Measurements from ENCODE around the gene TSPOAP1.
A peak's percentile ranks its signal among the peaks of the same experiment; 100 is the strongest.

The TSPOAP1 gene

GRCh38 chr17:58333736-58334207 lies 5.2 kb upstream of the TSPOAP1 start:
- Histone ChIP-seq H3K9ac (ENCODE audit: low read depth, low read length, poor library complexity, severe bottlenecking) (peak overlapping the region; percentile 99), H3K36me3 (ENCODE audit: insufficient read depth, low read length) (peaks cover 31% of the 10 kb centered on the region), H3K4me2 (ENCODE audit: low read depth, low read length, poor library complexity, severe bottlenecking) (peak overlapping the region; percentile 94), H3K27me3 (ENCODE audit: insufficient read depth, low read length, poor library complexity, severe bottlenecking) (peaks cover 24% of the 10 kb centered on the region), H3F3A (ENCODE audit: low read depth) (peaks cover 48% of the 10 kb centered on the region), H2AFZ (ENCODE audit: low read length) (no peak overlapping the region), H3K4me1 (ENCODE audit: insufficient read depth, low read length, poor library complexity, severe bottlenecking) (peaks cover 57% of the 10 kb centered on the region), H4K20me1 (ENCODE audit: insufficient read depth, low read length, poor library complexity, severe bottlenecking) (peaks cover 35% of the 10 kb centered on the region), H3K9me2 (replicated peaks; ENCODE audit: low read depth, low read length) (no peaks in the 10 kb centered on the region), H3K9me3 (ENCODE audit: insufficient read depth, low read depth, low read length) (no peaks in the 10 kb centered on the region), H3K79me2 (ENCODE audit: insufficient read depth, low read length) (peaks cover 86% of the 10 kb centered on the region), H3K4me3 (ENCODE audit: low read length, poor library complexity, severe bottlenecking) (peak overlapping the region; percentile 99)
- no peak for TF ChIP-seq EZH2phosphoT487 (IDR thresholded peaks at IDR 0.05; ENCODE audit: borderline replicate concordance)
- TF ChIP-seq CTCF (conservative IDR thresholded peaks at IDR 0.05; ENCODE audit: low read length), result no peak

DNA sequence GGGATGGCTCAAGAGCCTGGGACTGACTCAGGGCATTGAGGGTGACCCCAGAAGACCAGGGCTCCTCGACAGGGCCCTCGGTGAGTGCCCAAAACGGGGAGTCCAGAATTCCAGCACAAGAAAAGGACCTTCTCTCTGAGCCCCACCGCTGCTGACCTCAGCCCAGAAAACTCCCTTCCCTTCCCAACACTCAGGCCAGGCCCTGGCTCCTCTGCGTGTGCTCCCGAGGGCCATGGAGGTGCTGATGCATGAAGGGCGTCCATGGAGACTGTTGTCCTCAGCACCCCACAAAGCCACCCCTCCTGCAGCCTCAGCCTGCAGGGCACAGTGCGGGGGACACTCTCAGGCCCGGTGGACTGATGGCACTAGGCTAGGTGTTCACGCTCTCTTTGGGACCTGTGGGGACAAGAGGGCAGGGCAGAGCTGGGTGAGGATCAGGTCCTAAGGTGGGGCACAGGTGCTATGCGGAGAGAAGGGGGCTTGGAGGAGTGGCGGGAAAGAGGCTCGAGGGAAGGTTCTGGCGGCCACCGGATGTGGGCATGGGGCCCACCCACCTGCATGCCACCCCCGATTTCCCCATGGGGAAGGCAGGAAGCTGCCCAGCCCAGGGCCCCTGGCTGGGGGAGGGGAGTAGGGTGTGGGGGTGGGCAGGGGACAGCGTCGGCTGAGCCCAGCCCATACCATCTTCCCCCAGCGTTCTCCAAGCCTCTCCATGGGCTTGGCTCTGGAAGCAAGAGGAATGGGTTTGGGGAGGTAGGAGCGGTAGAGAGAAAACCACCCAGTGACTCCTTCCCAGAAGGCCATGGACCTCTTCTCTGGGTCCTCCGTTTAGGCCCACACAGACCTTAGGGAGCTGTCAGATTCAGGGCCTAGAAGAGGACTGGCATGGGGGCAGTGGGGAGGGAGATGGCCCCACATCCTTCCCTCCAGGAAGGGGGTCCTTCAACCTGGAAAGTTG lies 4.5 kb upstream of the TSPOAP1 start:
- peaks cover 58% of the 10 kb centered on the region for H3K4me1 ChIP-seq (ENCODE audit: insufficient read depth, low read length, poor library complexity, severe bottlenecking)
- no peak for TF ChIP-seq CTCF (conservative IDR thresholded peaks at IDR 0.05; ENCODE audit: low read length)
- H3K9me3 ChIP-seq (ENCODE audit: insufficient read depth, low read depth, low read length), result no peaks in the 10 kb centered on the region
- peaks cover 24% of the 10 kb centered on the region for H3K27me3 ChIP-seq (ENCODE audit: insufficient read depth, low read length, poor library complexity, severe bottlenecking)
- no peak overlapping the region for H2AFZ ChIP-seq (ENCODE audit: low read length)
- peak overlapping the region; percentile 94 for H3K4me2 ChIP-seq (ENCODE audit: low read depth, low read length, poor library complexity, severe bottlenecking)
- no peaks in the 10 kb centered on the region for H3K9me2 ChIP-seq (replicated peaks; ENCODE audit: low read depth, low read length)
- peaks cover 87% of the 10 kb centered on the region for H3K79me2 ChIP-seq (ENCODE audit: insufficient read depth, low read length)
- H3F3A ChIP-seq (ENCODE audit: low read depth), result peaks cover 48% of the 10 kb centered on the region
- H3K4me3 ChIP-seq (ENCODE audit: low read length, poor library complexity, severe bottlenecking), result peak overlapping the region; percentile 99
- H4K20me1 ChIP-seq (ENCODE audit: insufficient read depth, low read length, poor library complexity, severe bottlenecking), result peaks cover 42% of the 10 kb centered on the region
- H3K9ac ChIP-seq (ENCODE audit: low read depth, low read length, poor library complexity, severe bottlenecking), result peak overlapping the region; percentile 99
- H3K36me3 ChIP-seq (ENCODE audit: insufficient read depth, low read length), result peaks cover 36% of the 10 kb centered on the region

DNA sequence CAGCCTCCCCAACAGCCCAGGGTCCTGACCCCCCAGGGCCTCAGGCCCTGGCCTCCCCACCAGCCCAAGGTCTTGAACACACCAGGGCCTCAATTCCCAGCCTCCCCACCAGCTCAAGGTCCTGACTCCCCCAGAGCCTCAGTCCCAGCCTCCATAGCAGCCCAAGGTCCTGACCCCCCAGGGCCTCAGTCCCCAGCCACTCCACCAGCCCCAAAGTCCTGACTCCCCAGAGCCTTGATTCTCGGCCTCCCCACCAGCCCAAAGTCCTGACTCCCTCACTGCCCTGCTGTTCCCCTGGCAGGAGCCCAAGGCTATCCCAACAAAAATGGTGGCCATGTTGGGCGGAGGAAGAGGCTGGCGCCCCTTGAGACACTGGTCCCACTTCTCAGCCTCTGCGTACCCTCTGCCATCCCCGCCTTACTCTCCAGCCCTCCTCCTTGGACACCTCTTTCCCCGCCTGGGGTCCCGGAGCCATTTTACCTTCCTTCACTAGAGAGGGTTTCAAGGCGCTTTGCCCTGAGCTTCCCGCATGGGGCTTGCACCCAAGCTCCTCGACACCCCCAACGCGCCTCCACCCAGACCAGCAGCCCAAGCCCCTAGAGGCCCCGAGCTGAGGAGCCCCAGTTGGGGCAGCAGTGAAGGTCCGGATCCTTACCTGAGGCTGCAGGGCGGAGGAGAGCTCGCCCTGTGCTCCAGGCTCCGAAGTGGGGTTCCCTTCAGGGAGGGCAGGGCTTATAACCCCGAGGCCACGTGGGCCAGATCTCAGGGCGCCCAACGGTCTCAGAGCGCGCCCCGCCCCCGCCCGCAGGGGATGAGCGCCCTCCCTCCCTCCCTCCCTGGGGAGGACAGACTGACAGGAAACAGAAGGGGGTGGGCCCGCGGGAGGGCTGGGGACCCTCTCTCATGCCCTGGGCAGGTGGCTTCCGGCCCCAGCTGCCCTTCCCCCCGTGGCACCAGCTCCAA lies 3.5 kb upstream of the TSPOAP1 start:
- Histone ChIP-seq H3K9ac (ENCODE audit: low read depth, low read length, poor library complexity, severe bottlenecking) (peak overlapping the region; percentile 99), H3K36me3 (ENCODE audit: insufficient read depth, low read length) (peaks cover 39% of the 10 kb centered on the region), H4K20me1 (ENCODE audit: insufficient read depth, low read length, poor library complexity, severe bottlenecking) (peaks cover 52% of the 10 kb centered on the region), H3K4me3 (ENCODE audit: low read length, poor library complexity, severe bottlenecking) (peak overlapping the region; percentile 99), H3K4me1 (ENCODE audit: insufficient read depth, low read length, poor library complexity, severe bottlenecking) (peaks cover 60% of the 10 kb centered on the region), H3K9me3 (ENCODE audit: insufficient read depth, low read depth, low read length) (no peaks in the 10 kb centered on the region), H2AFZ (ENCODE audit: low read length) (no peak overlapping the region), H3K9me2 (replicated peaks; ENCODE audit: low read depth, low read length) (no peaks in the 10 kb centered on the region), H3K79me2 (ENCODE audit: insufficient read depth, low read length) (peaks cover 90% of the 10 kb centered on the region), H3K27me3 (ENCODE audit: insufficient read depth, low read length, poor library complexity, severe bottlenecking) (peaks cover 24% of the 10 kb centered on the region), H3K4me2 (ENCODE audit: low read depth, low read length, poor library complexity, severe bottlenecking) (peak overlapping the region; percentile 94), H3F3A (ENCODE audit: low read depth) (peaks cover 41% of the 10 kb centered on the region)
- no peak for TF ChIP-seq CTCF (conservative IDR thresholded peaks at IDR 0.05; ENCODE audit: low read length)
